K562 (cell line): ENCODE data around the gene KCNK18.

Source experiments
- ARID2 ChIP-seq: fragments of 450-650 bp; IDR thresholded peaks from 2 replicates; pipeline ENCODE4 v1.6.1; 2017; ENCODE audit warnings: antibody characterized with exemption, mild to moderate bottlenecking
- EZH2 ChIP-seq: IDR thresholded peaks from 2 replicates; pipeline ENCODE4 v1.6.1; 2012; ENCODE audit warnings: low read depth, mild to moderate bottlenecking, inconsistent platforms, low read length, borderline replicate concordance
- FOXK1 ChIP-seq: sonication (generic); formaldehyde crosslinking; IDR thresholded peaks from 2 replicates; pipeline ENCODE4 v1.8.0; 2022; ENCODE audit warnings: missing genetic modification reagents, mild to moderate bottlenecking, borderline replicate concordance
- NBN ChIP-seq: fragments of 450-650 bp; IDR thresholded peaks from 2 replicates; pipeline ENCODE4 v1.6.1; 2016; ENCODE audit warnings: low read depth, mild to moderate bottlenecking
- NFRKB ChIP-seq: fragments of 450-650 bp; IDR thresholded peaks from 2 replicates; pipeline ENCODE4 v1.6.1; 2016; ENCODE audit warnings: low read depth
- PHF20 ChIP-seq: fragments of 450-650 bp; IDR thresholded peaks from 2 replicates; pipeline ENCODE4 v1.6.1; 2018; ENCODE audit not compliant: partially characterized antibody
- PHF8 ChIP-seq: fragments of 200-600 bp; sonication (generic); IDR thresholded peaks from 2 replicates; pipeline ENCODE4 v1.6.1; 2012; ENCODE audit warnings: mixed run types, mild to moderate bottlenecking, inconsistent platforms, low read length, moderate library complexity, borderline replicate concordance
- RFX1 ChIP-seq: fragments of 450-650 bp; IDR thresholded peaks from 2 replicates; pipeline ENCODE4 v1.6.1; 2016; ENCODE audit warnings: mild to moderate bottlenecking, moderate library complexity
- SMARCC2 ChIP-seq: fragments of 450-650 bp; IDR thresholded peaks from 2 replicates; pipeline ENCODE4 v1.6.1; 2017; ENCODE audit warnings: antibody characterized with exemption, moderate library complexity, mild to moderate bottlenecking, low read depth
- TCF7L2 ChIP-seq: fragments of 150-350 bp; IDR thresholded peaks from 2 replicates; pipeline ENCODE4 v1.6.1; 2016; ENCODE audit warnings: low read depth, mild to moderate bottlenecking, low read length, moderate library complexity
- UBTF ChIP-seq, 2 experiments: IDR thresholded peaks; 2 replicates each; pipeline ENCODE4 v1.6.1; 2012; ENCODE audit warnings: improper control_type of control experiment in 2 of 2, low read depth in 2 of 2, low read length in 2 of 2, borderline replicate concordance in 1 of 2
- ZNF584 ChIP-seq: fragments of 200-800 bp; sonication (Bioruptor generic); IDR thresholded peaks from 2 replicates; pipeline ENCODE4 v1.6.1; 2016; ENCODE audit warnings: low read depth, mild to moderate bottlenecking, missing genetic modification characterization, missing compliant biosample characterization
- ZNF644 ChIP-seq: fragments of 200-800 bp; sonication (Bioruptor generic); IDR thresholded peaks from 2 replicates; pipeline ENCODE4 v1.6.1; 2016; ENCODE audit warnings: low read depth, missing genetic modification characterization, missing compliant biosample characterization

GRCh38 chr10:117201826-117202225, 4.5 kb downstream of the KCNK18 start:
- TF ChIP-seq NFRKB, result no peak
- TF ChIP-seq PHF8, result no peak
- no peak for TF ChIP-seq NBN
- TF ChIP-seq ZNF644, result no peak
- TF ChIP-seq RFX1, result no peak
- TF ChIP-seq ARID2, result no peak
- TF ChIP-seq UBTF (IDR thresholded peaks at IDR 0.05; ENCODE audit: borderline replicate concordance in 1 of 2, low read depth in 2 of 2, low read length in 2 of 2), result no peak
- no peak for TF ChIP-seq EZH2
- no peak for TF ChIP-seq PHF20
- TF ChIP-seq ZNF584 (CRISPR knock-in tag), result no peak
- no peak for TF ChIP-seq SMARCC2
- no peak for TF ChIP-seq TCF7L2
- TF ChIP-seq FOXK1 (CRISPR knock-in tag), result no peak
